Esophagus squamous epithelium (tissue), 4 donors: ENCODE results near the gene PRPSAP2.

Source experiments
- POLR2A ChIP-seq, 4 donors: fragments of 450-650 bp; IDR thresholded peaks; one replicate each; pipeline ENCODE4 v1.6.1; 2017; ENCODE audit warnings: antibody characterized with exemption in 4 of 4, mild to moderate bottlenecking in 4 of 4, moderate library complexity in 3 of 4
- TF ChIP-seq, protein P1 (sequence below), 6 experiments: fragments of 450-650 bp in 4 of 6; fragments of 200-600 bp in 2 of 6; sonication (generic) in 2 of 6; IDR thresholded peaks; one replicate each; pipeline ENCODE4 v1.5.1; 2016 to 2019; ENCODE audit warnings: antibody characterized with exemption in 6 of 6, mild to moderate bottlenecking in 4 of 6, moderate library complexity in 4 of 6

DNA sequence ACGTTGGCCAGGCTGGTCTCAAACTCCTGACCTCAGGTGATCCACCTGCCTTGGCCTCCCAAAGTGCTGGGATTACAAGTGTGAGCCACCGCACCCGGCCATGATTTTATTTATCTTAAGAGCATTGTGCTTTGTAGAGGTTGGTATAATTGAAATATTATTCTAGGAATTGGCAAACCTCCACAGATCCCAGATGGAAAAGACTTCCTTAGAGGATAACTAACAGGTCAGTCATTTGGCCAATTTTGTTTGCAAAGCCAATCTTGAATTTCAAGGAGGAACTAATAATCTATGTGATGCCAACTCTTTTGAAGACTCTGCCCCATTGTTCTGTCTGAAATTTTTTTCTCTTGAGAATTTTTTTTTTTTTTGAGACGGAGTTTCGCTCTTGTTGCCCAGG, 47.3 kb downstream of the PRPSAP2 start:
- TF ChIP-seq, protein P1, sequence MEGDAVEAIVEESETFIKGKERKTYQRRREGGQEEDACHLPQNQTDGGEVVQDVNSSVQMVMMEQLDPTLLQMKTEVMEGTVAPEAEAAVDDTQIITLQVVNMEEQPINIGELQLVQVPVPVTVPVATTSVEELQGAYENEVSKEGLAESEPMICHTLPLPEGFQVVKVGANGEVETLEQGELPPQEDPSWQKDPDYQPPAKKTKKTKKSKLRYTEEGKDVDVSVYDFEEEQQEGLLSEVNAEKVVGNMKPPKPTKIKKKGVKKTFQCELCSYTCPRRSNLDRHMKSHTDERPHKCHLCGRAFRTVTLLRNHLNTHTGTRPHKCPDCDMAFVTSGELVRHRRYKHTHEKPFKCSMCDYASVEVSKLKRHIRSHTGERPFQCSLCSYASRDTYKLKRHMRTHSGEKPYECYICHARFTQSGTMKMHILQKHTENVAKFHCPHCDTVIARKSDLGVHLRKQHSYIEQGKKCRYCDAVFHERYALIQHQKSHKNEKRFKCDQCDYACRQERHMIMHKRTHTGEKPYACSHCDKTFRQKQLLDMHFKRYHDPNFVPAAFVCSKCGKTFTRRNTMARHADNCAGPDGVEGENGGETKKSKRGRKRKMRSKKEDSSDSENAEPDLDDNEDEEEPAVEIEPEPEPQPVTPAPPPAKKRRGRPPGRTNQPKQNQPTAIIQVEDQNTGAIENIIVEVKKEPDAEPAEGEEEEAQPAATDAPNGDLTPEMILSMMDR (IDR thresholded peaks at IDR 0.05) = no peak
- TF ChIP-seq POLR2A (IDR thresholded peaks at IDR 0.05) = no peak
